GM12878 (cell line): Measurements from ENCODE around the gene KCND3. TPM values are rescaled to one million over a fixed set of nuclear protein-coding genes. Genes with fewer than 3 reads are reported as not detected.

Experiments used
- ATAC-seq: fragments of 200-7000 bp; cut with Tn5 transposase; 3 replicates; pipeline ENCODE4 v1.9.1; 2020; ENCODE audit warnings: mild to moderate bottlenecking, moderate library complexity
- BruUV-seq: library from RNA; stranded (reverse); fragments of 400-500 nt; replicated peaks from 2 replicates; lab custom pipeline; 2021; lab: Mats Ljungman, UMichigan
- CTCF ChIA-PET: fragments of 300-600 bp; sonication (Branson Sonifier 250); formaldehyde crosslinking; extraction: SDS; loops from one replicate; lab custom pipeline; 2021; ENCODE audit warnings: inconsistent platforms; lab: Yijun Ruan, JAX
- POLR2A ChIA-PET: fragments of 350-600 bp; formaldehyde crosslinking; extraction: SDS; loops from one replicate; lab custom pipeline; 2021; ENCODE audit warnings: inconsistent platforms; lab: Charles Lee
- RAD21 ChIA-PET: fragments of 300-600 bp; sonication (Branson Sonifier 250); formaldehyde crosslinking; loops from one replicate; lab custom pipeline; 2023; ENCODE audit warnings: antibody characterized with exemption; ENCODE audit not compliant: unreplicated experiment; lab: Charles Lee
- SMC1A ChIA-PET: fragments of 300-600 bp; sonication (Branson Sonifier 250); formaldehyde crosslinking; loops from one replicate; lab custom pipeline; 2023; ENCODE audit not compliant: unreplicated experiment, uncharacterized antibody; lab: Charles Lee
- DNase-seq: peaks from one replicate; pipeline ENCODE4 v3.0.0-alpha.2; 2011; ENCODE audit warnings: low read depth, low spot score
- FAIRE-seq: peaks from 3 replicates; lab custom pipeline; 2011; peaks lifted over from hg19 to GRCh38; lab: Jason Lieb, UNC
- H2AFZ ChIP-seq: 2 replicates; pipeline ENCODE4 v1.6.0; 2011; ENCODE audit warnings: low read depth, low read length, control low read depth; ENCODE audit not compliant: control insufficient read depth
- H3K27ac ChIP-seq: 2 replicates; pipeline ENCODE4 v1.5.1; 2011; ENCODE audit warnings: control low read depth; ENCODE audit not compliant: control insufficient read depth, insufficient read depth
- H3K27me3 ChIP-seq, 2 experiments: replicated peaks in 1 of 2; 2 replicates each; pipeline versions ENCODE4 v1.6.0 to v1.6.1; 2011; ENCODE audit warnings: low read length in 1 of 2; ENCODE audit not compliant: control insufficient read depth in 2 of 2, insufficient read depth in 2 of 2
- H3K36me3 ChIP-seq, 2 experiments: 2 replicates each; pipeline ENCODE4 v1.5.1; 2011; ENCODE audit warnings: low read length in 1 of 2; ENCODE audit not compliant: control insufficient read depth in 2 of 2, insufficient read depth in 2 of 2
- H3K4me1 ChIP-seq: 2 replicates; pipeline ENCODE4 v1.6.1; 2011; ENCODE audit warnings: mild to moderate bottlenecking, low read length, moderate library complexity, mixed read lengths; ENCODE audit not compliant: control insufficient read depth, insufficient read depth
- H3K4me2 ChIP-seq: 2 replicates; pipeline ENCODE4 v1.6.0; 2011; ENCODE audit warnings: control low read depth; ENCODE audit not compliant: control insufficient read depth, insufficient read depth
- H3K4me3 ChIP-seq: fragments of 200-600 bp; sonication (generic); 2 replicates; pipeline ENCODE4 v1.5.1; 2016
- H3K79me2 ChIP-seq: 2 replicates; pipeline ENCODE4 v1.6.0; 2011; ENCODE audit warnings: low read length; ENCODE audit not compliant: control insufficient read depth, insufficient read depth
- H3K9ac ChIP-seq: 2 replicates; pipeline ENCODE4 v1.8.0; 2011; ENCODE audit warnings: low read length, control low read depth, mixed read lengths; ENCODE audit not compliant: control insufficient read depth, insufficient read depth
- H3K9me3 ChIP-seq: replicated peaks from 3 replicates; pipeline ENCODE4 v1.5.1; 2011; ENCODE audit warnings: mild to moderate bottlenecking, low read length; ENCODE audit not compliant: control insufficient read depth, insufficient read depth
- H4K20me1 ChIP-seq: 2 replicates; pipeline ENCODE4 v1.6.0; 2011; ENCODE audit not compliant: control insufficient read depth, insufficient read depth
- BCL11A ChIP-seq: IDR thresholded peaks from 2 replicates; pipeline ENCODE4 v1.6.1; 2011; ENCODE audit warnings: low read depth, low read length
- BMI1 ChIP-seq: fragments of 450-650 bp; IDR thresholded peaks from 2 replicates; pipeline ENCODE4 v1.6.1; 2016; ENCODE audit warnings: mild to moderate bottlenecking, moderate library complexity, borderline replicate concordance
- CREM ChIP-seq: IDR thresholded peaks from 2 replicates; pipeline ENCODE4 v1.6.1; 2014; ENCODE audit warnings: antibody characterized with exemption, low read depth
- EGR1 ChIP-seq, 2 experiments: IDR thresholded peaks; 1 replicate in 1 of 2; 2 replicates in 1 of 2; pipeline ENCODE4 v1.6.1; 2011 to 2012; ENCODE audit warnings: low read depth in 2 of 2, low read length in 2 of 2, borderline replicate concordance in 1 of 2, mild to moderate bottlenecking in 1 of 2, moderate library complexity in 1 of 2
- JUND ChIP-seq: IDR thresholded peaks from 2 replicates; pipeline ENCODE4 v1.6.1; 2012; ENCODE audit warnings: low read depth, mild to moderate bottlenecking, low read length, improper control_type of control experiment, moderate library complexity
- PKNOX1 ChIP-seq: fragments of 450-650 bp; IDR thresholded peaks from 2 replicates; pipeline ENCODE4 v1.6.1; 2016; ENCODE audit warnings: mild to moderate bottlenecking
- POU2F2 ChIP-seq: IDR thresholded peaks from 3 replicates; pipeline ENCODE4 v1.6.1; 2011; ENCODE audit warnings: low read depth, mild to moderate bottlenecking, low read length, borderline replicate concordance
- TCF3 ChIP-seq: IDR thresholded peaks from 2 replicates; pipeline ENCODE4 v1.6.1; 2012; ENCODE audit warnings: low read depth, mild to moderate bottlenecking, low read length, borderline replicate concordance; ENCODE audit not compliant: insufficient read depth
- TCF7 ChIP-seq: IDR thresholded peaks from 2 replicates; pipeline ENCODE4 v1.6.1; 2014; ENCODE audit warnings: antibody characterized with exemption, borderline replicate concordance
- ZBED1 ChIP-seq: IDR thresholded peaks from 2 replicates; pipeline ENCODE4 v1.6.1; 2016; ENCODE audit warnings: borderline replicate concordance
- ZNF384 ChIP-seq: IDR thresholded peaks from 2 replicates; pipeline ENCODE4 v1.6.1; 2012; ENCODE audit warnings: low read depth, mild to moderate bottlenecking, low read length, improper control_type of control experiment, borderline replicate concordance
- WGBS: methylation state at CpG from one replicate; pipeline ENCODE4 v1.1.6; 2016; ENCODE audit warnings: low lambda C conversion rate; ENCODE audit not compliant: insufficient replicate concordance, insufficient coverage; ENCODE audit errors: missing lambda C conversion rate; 5-methylcytosine and 5-hydroxymethylcytosine counted together
- in situ Hi-C: fragments of 300-500 bp; cut with MboI; formaldehyde crosslinking; loops from 9 replicates; pipeline ENCODE4 v1.14.3; 2018; ENCODE audit warnings: mixed read lengths
- intact Hi-C: fragments of 100-400 bp; cut with micrococcal nuclease; formaldehyde crosslinking; loops from one replicate; pipeline ENCODE4 v1.14.2; 2022; ENCODE audit not compliant: unreplicated experiment
- polyA plus RNA-seq, 11 experiments: library from polyadenylated mRNA; depleted of rRNA in 4 of 11; unstranded in 6 of 11; stranded (reverse) in 5 of 11; fragments of >200 nt; fragmentation: Nextera tagmentation in 4 of 11; fragmentation: Illumina TruSeq in 1 of 11; extraction: Ambion mirVana in 4 of 11; extraction: Trizol in 1 of 11; gene quantifications; 1 replicate in 1 of 11; 2 replicates in 10 of 11; pipeline versions ENCODE4 v1.2.1 to v1.2.3, GENCODE V29; 2011 to 2016; ENCODE audit warnings: inconsistent platforms in 2 of 11, missing spikeins in 2 of 11, low read depth in 1 of 11
- total RNA-seq, 4 experiments: library from RNA; depleted of rRNA in 3 of 4; stranded (reverse); fragments of >200 nt in 3 of 4; fragmentation: Illumina TruSeq in 1 of 4; extraction: Trizol in 1 of 4; gene quantifications; 2 replicates each; pipeline versions ENCODE4 v1.2.1 to v1.2.3, GENCODE V29; 2013 to 2021

The KCND3 gene
- total and polyA plus RNA-seq, 10 of the 15 experiments (the other 5 are each of a cell fraction or from before 2014, with no cell fraction given) = 0.02 TPM; not detected in 9

GRCh38 chr1:111825217-111825616, 164.3 kb downstream of the KCND3 start:
- ATAC-seq (no peak), DNase-seq (no peak)
- no TSS peak for BruUV-seq
- in situ Hi-C loops = no loop called here
- H3K9me3 ChIP-seq = no peaks in the 10 kb centered on the region
- TF ChIP-seq PKNOX1 (no peak), JUND (no peak), TCF7 (no peak), ZNF384 (no peak)
- TF ChIP-seq, all 136 proteins: peak for 0
- WGBS = 48% methylated on average over 3 of the region's 3 CpGs
- no peak overlapping the region for H3K9ac ChIP-seq
- CTCF ChIA-PET = no interaction called here
- H3K4me1 ChIP-seq = no peaks in the 10 kb centered on the region
- RAD21 ChIA-PET = no interaction called here
- H4K20me1 ChIP-seq = no peaks in the 10 kb centered on the region
- no peak overlapping the region for H3K4me2 ChIP-seq
- POLR2A ChIA-PET = no interaction called here
- H2AFZ ChIP-seq = no peak overlapping the region
- FAIRE-seq = no peak
- no peak overlapping the region for H3K4me3 ChIP-seq
- intact Hi-C loops = no loop called here
- no peaks in the 10 kb centered on the region for H3K36me3 ChIP-seq
- no peaks in the 10 kb centered on the region for H3K79me2 ChIP-seq
- peaks cover 0 to 9% of the 10 kb centered on the region in 2 experiments; a peak in 3 of 4 replicates for H3K27me3 ChIP-seq
- no peak overlapping the region for H3K27ac ChIP-seq
- SMC1A ChIA-PET = interaction anchor here (0.6 to 1.4 kb wide), 2 partner anchors 9 to 48 kb away, joined by 3 read pairs; no protein-coding TSS in a partner anchor

GRCh38 chr1:111822138-111822537, 167.3 kb downstream of the KCND3 start:
- Histone ChIP-seq H3K9ac (no peak overlapping the region), H3K9me3 (no peaks in the 10 kb centered on the region), H4K20me1 (no peaks in the 10 kb centered on the region), H2AFZ (no peak overlapping the region), H3K4me2 (no peak overlapping the region), H3K27ac (no peak overlapping the region), H3K36me3 (no peaks in the 10 kb centered on the region), H3K79me2 (no peaks in the 10 kb centered on the region), H3K4me1 (no peaks in the 10 kb centered on the region), H3K27me3 (peaks cover 0 to 9% of the 10 kb centered on the region in 2 experiments; a peak in 3 of 4 replicates), H3K4me3 (no peak overlapping the region)
- ChIA-PET RAD21 (no interaction called here), CTCF (no interaction called here), SMC1A (no interaction called here), POLR2A (no interaction called here)
- no peak for FAIRE-seq
- no TSS peak for BruUV-seq
- TF ChIP-seq BCL11A (no peak), CREM (no peak), BMI1 (no peak), ZBED1 (no peak), TCF3 (no peak), EGR1 (IDR thresholded peaks at IDR 0.05; ENCODE audit: borderline replicate concordance in 1 of 2, low read depth in 2 of 2, low read length in 2 of 2) (no peak), POU2F2 (no peak)
- no peak for DNase-seq
- in situ Hi-C loops = no loop called here
- intact Hi-C loops = no loop called here
- WGBS = 48% methylated on average over 6 of the region's 6 CpGs
- ATAC-seq = no peak
